Adrenal gland (tissue), 5 donors: ENCODE measurements around the gene TPP1.

Experiments used
- POLR2A ChIP-seq, 2 donors: fragments of 450-650 bp; IDR thresholded peaks; one replicate each; pipeline ENCODE4 v1.6.1; 2017; ENCODE audit warnings: antibody characterized with exemption in 2 of 2, mild to moderate bottlenecking in 2 of 2, moderate library complexity in 1 of 2
- TF ChIP-seq, protein P1 (sequence below), 6 experiments: fragments of 450-650 bp in 4 of 6; fragments of 200-600 bp in 2 of 6; sonication (generic) in 1 of 6; IDR thresholded peaks; 1 replicate in 5 of 6; 2 replicates in 1 of 6; pipeline versions ENCODE4 v1.5.1 to v1.8.0; 2016 to 2021; ENCODE audit warnings: antibody characterized with exemption in 6 of 6, mild to moderate bottlenecking in 2 of 6, moderate library complexity in 1 of 6
- donor health status: DM: no; HTN: no; CAD: no.

DNA sequence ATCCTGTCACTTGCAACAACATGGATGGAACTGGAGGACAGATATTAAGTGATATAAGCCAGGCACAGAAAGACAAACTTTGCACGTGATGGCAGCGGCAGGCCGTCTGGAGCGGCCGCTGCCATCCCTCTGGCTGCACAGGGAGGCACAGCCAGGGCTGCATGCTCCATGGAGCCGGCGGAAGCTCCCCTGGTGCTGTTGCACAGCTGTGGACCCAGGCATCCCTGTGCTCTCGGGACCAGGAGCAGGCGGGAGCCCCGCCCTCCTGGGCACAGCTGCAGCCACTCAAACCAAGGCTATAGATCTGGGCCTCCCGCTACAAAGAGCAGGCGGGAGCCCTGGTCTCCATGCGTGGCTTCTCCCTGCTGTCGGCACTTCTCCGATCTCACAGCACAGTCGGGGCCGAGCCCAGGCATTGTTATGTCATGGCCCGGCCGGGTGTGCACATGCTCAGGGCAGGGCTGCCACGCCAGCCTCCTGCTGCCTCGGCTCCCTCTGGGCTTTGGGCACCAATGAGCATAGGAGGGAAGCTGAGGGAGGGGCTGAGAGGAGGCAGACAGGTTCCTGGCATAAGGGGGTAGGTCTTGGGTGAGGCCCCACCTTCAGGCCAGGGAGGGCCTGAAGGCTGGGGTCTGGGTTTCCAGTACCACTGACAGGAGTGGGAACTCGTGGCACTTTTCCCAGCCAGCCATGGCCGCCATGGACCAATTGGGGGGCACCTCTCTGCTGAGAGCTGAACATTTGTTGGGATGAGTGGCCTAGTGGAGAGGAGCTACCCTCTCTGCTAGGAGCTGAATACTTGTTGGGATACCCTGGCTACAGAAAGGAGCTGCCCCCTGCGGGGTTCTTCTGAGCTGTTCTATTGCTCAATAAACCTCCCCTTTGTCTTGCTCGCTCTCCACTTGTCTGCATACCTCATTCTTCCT lies 32.5 kb downstream of the TPP1 start:
- TF ChIP-seq, protein P1, sequence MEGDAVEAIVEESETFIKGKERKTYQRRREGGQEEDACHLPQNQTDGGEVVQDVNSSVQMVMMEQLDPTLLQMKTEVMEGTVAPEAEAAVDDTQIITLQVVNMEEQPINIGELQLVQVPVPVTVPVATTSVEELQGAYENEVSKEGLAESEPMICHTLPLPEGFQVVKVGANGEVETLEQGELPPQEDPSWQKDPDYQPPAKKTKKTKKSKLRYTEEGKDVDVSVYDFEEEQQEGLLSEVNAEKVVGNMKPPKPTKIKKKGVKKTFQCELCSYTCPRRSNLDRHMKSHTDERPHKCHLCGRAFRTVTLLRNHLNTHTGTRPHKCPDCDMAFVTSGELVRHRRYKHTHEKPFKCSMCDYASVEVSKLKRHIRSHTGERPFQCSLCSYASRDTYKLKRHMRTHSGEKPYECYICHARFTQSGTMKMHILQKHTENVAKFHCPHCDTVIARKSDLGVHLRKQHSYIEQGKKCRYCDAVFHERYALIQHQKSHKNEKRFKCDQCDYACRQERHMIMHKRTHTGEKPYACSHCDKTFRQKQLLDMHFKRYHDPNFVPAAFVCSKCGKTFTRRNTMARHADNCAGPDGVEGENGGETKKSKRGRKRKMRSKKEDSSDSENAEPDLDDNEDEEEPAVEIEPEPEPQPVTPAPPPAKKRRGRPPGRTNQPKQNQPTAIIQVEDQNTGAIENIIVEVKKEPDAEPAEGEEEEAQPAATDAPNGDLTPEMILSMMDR (IDR thresholded peaks at IDR 0.05): no peak
- no peak for TF ChIP-seq POLR2A (IDR thresholded peaks at IDR 0.05)
